Parathyroid adenoma (tissue), 2 donors: ENCODE results near the gene PCOLCE2.

Experiments
- H2AFZ ChIP-seq: fragments of 300-600 bp; sonication (generic); one replicate; pipeline ENCODE4 v1.7.0; 2017; ENCODE audit warnings: antibody characterized with exemption, mild to moderate bottlenecking
- H3K27ac ChIP-seq: fragments of 300-600 bp; sonication (generic); one replicate; pipeline ENCODE4 v1.7.0; 2017
- H3K27me3 ChIP-seq: fragments of 300-600 bp; sonication (generic); one replicate; pipeline ENCODE4 v1.7.0; 2017; ENCODE audit warnings: low read length; ENCODE audit not compliant: control insufficient read depth, insufficient read depth
- H3K36me3 ChIP-seq: fragments of 300-600 bp; sonication (generic); one replicate; pipeline ENCODE4 v1.7.0; 2017; ENCODE audit warnings: low read length; ENCODE audit not compliant: control insufficient read depth, insufficient read depth
- H3K4me1 ChIP-seq: fragments of 300-600 bp; sonication (generic); one replicate; pipeline ENCODE4 v1.7.0; 2017; ENCODE audit warnings: control low read depth
- H3K4me2 ChIP-seq: fragments of 300-600 bp; sonication (generic); one replicate; pipeline ENCODE4 v1.7.0; 2017; ENCODE audit warnings: low read length
- H3K4me3 ChIP-seq: fragments of 300-600 bp; sonication (generic); one replicate; pipeline ENCODE4 v1.7.0; 2017; ENCODE audit warnings: low read depth, low read length
- H3K79me2 ChIP-seq: fragments of 300-600 bp; sonication (generic); one replicate; pipeline ENCODE4 v1.7.0; 2017; ENCODE audit warnings: control low read depth
- H3K9ac ChIP-seq: fragments of 300-600 bp; sonication (generic); one replicate; pipeline ENCODE4 v1.7.0; 2017; ENCODE audit warnings: mild to moderate bottlenecking
- H3K9me3 ChIP-seq: fragments of 300-600 bp; sonication (generic); one replicate; pipeline ENCODE4 v1.7.0; 2017; ENCODE audit warnings: low read length; ENCODE audit not compliant: control insufficient read depth
- TF ChIP-seq, protein P1 (sequence below): fragments of 300-600 bp; sonication (generic); IDR thresholded peaks from one replicate; pipeline ENCODE4 v1.7.0; 2017; ENCODE audit warnings: antibody characterized with exemption, mild to moderate bottlenecking
- donor health status: primary hyperparathyroidism.

PCOLCE2 gene

DNA sequence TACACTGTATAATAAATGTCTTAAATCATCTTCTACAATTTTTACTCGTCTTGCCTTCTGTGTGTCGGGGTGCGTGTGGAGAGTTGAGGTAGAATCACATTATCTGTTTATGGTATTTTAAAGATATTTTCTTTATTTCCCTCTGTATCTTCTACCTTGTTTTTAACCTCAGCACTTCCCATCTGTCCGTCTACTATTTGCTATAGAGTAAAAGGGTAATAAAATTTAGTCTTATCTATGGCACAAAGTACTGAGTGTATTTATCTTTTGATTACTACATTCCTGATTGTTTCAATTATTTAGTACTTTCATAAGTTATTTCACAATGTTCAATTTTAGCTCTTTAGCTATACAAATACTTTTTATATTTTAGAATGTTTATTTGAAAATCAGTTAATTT lies 102.9 kb downstream of the PCOLCE2 start:
- no peaks in the 10 kb centered on the region for H3K9me3 ChIP-seq
- no peaks in the 10 kb centered on the region for H3K79me2 ChIP-seq
- no peaks in the 10 kb centered on the region for H3K27me3 ChIP-seq
- no peak overlapping the region for H3K4me2 ChIP-seq
- no peak overlapping the region for H3K4me3 ChIP-seq
- H3K4me1 ChIP-seq: no peaks in the 10 kb centered on the region
- no peak overlapping the region for H3K9ac ChIP-seq
- H3K36me3 ChIP-seq: no peaks in the 10 kb centered on the region
- TF ChIP-seq, protein P1, sequence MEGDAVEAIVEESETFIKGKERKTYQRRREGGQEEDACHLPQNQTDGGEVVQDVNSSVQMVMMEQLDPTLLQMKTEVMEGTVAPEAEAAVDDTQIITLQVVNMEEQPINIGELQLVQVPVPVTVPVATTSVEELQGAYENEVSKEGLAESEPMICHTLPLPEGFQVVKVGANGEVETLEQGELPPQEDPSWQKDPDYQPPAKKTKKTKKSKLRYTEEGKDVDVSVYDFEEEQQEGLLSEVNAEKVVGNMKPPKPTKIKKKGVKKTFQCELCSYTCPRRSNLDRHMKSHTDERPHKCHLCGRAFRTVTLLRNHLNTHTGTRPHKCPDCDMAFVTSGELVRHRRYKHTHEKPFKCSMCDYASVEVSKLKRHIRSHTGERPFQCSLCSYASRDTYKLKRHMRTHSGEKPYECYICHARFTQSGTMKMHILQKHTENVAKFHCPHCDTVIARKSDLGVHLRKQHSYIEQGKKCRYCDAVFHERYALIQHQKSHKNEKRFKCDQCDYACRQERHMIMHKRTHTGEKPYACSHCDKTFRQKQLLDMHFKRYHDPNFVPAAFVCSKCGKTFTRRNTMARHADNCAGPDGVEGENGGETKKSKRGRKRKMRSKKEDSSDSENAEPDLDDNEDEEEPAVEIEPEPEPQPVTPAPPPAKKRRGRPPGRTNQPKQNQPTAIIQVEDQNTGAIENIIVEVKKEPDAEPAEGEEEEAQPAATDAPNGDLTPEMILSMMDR: no peak
- no peak overlapping the region for H3K27ac ChIP-seq
- H2AFZ ChIP-seq: no peak overlapping the region

DNA sequence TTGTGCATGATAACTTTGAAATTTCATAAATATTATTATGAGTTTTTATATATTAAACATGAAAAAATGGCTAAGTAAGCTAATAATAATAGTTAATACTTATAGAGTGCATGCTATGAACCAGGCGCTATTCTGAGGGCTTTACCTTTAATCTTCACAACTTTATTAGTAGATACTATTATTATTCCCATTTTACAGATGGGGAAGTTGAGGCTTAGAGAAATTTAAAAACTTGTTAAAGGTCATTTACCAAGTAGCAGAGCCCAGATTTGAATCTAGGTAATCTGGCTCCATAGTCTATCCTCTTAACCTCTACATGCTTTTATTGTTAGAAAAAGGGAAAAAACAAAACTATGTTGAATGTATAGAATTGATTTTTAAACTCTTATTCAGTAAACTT lies 104.7 kb downstream of the PCOLCE2 start:
- H3K4me3 ChIP-seq: no peak overlapping the region
- no peaks in the 10 kb centered on the region for H3K36me3 ChIP-seq
- H3K4me1 ChIP-seq: no peaks in the 10 kb centered on the region
- no peak overlapping the region for H2AFZ ChIP-seq
- no peak overlapping the region for H3K9ac ChIP-seq
- H3K4me2 ChIP-seq: no peak overlapping the region
- H3K27ac ChIP-seq: no peak overlapping the region
- no peaks in the 10 kb centered on the region for H3K79me2 ChIP-seq
- TF ChIP-seq, protein P1: no peak
- H3K27me3 ChIP-seq: no peaks in the 10 kb centered on the region
- H3K9me3 ChIP-seq: no peaks in the 10 kb centered on the region

DNA sequence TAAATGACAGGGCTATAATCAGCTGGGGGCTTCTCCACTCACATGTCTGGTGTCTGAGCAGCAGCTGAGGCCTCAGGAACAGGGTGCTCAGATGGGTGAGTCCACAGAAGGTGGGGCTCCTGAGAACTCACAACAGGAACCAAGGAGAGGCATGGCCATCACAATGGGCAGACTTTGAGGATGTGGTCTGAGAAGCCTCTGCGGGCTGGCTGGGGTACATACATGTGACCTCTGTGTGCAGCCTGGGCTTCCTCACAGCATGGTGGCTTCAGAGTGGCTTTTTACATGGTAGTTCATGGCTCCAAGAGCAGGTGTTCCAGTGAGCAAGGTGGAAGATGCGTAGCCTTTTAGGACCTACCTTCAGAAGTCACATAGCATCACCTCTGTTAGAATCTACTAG lies 106.3 kb downstream of the PCOLCE2 start:
- Histone ChIP-seq H3K9ac (no peak overlapping the region), H2AFZ (no peak overlapping the region), H3K27me3 (no peaks in the 10 kb centered on the region), H3K27ac (no peak overlapping the region), H3K79me2 (no peaks in the 10 kb centered on the region), H3K36me3 (no peaks in the 10 kb centered on the region), H3K4me3 (no peak overlapping the region), H3K4me2 (no peak overlapping the region), H3K4me1 (no peaks in the 10 kb centered on the region), H3K9me3 (no peaks in the 10 kb centered on the region)
- TF ChIP-seq, protein P1: no peak

DNA sequence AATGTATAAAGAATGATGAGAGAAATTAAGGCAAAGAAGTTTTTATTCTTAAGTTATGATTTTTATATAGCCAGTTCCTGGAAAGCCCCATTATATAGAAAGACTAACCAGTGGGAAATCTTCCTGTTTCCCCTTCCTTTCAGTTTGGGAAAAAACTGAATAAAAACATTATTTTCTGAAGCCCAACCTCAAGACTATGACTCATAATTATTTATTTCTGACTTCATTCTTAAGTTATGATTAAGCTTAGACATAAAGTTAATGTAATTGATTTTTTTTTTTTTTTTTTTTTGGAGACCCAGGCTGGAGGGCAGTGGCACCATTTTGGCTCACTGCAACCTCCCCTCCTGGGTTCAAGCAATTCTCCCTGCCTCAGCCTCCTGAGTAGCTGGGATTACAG lies 109.3 kb downstream of the PCOLCE2 start:
- no peaks in the 10 kb centered on the region for H3K79me2 ChIP-seq
- H3K4me1 ChIP-seq: no peaks in the 10 kb centered on the region
- no peak overlapping the region for H3K4me2 ChIP-seq
- TF ChIP-seq, protein P1: no peak
- no peak overlapping the region for H3K4me3 ChIP-seq
- no peaks in the 10 kb centered on the region for H3K36me3 ChIP-seq
- H3K27me3 ChIP-seq: no peaks in the 10 kb centered on the region
- no peak overlapping the region for H3K9ac ChIP-seq
- H3K9me3 ChIP-seq: no peaks in the 10 kb centered on the region
- H3K27ac ChIP-seq: no peak overlapping the region
- H2AFZ ChIP-seq: no peak overlapping the region

DNA sequence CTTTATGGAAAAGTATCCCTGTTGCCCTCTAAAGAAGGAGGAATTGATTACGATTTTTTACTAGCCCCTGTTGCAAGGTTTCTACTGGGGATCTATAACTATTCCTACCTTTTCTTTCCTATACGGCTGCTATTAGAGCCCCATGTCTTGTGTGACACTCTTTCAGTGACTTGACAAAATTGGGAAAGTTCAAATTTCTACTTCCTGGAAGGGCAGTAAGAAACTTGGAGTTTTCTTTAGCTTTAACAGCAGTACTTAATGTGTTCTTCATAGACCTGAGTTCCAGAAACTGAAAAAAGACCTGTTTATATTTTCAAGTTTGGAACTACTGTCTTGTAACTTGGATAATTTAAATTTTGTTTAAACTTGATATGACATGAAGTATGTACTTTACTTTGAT lies 110.3 kb downstream of the PCOLCE2 start:
- Histone ChIP-seq H3K4me1 (no peaks in the 10 kb centered on the region), H3K4me3 (no peak overlapping the region), H3K36me3 (no peaks in the 10 kb centered on the region), H2AFZ (no peak overlapping the region), H3K9ac (no peak overlapping the region), H3K27me3 (no peaks in the 10 kb centered on the region), H3K4me2 (no peak overlapping the region), H3K79me2 (no peaks in the 10 kb centered on the region), H3K9me3 (no peaks in the 10 kb centered on the region), H3K27ac (no peak overlapping the region)
- TF ChIP-seq, protein P1: no peak
